Subcutaneous preadipocyte (primary cell): ENCODE results near the gene TIMM29. TPM values are rescaled to one million over a fixed set of nuclear protein-coding genes. Genes with fewer than 3 reads are reported as not detected.

Experiments used
- total RNA-seq: library from RNA; depleted of rRNA; stranded (reverse); fragments of >200 nt; gene quantifications from 2 replicates; pipeline ENCODE4 v1.2.3, GENCODE V29; 2012

The TIMM29 gene
- total RNA-seq, result 21.7 and 28.3 TPM in 2 replicates

GRCh38 chr19:10928563-10929401, at the start of gene TIMM29, which contains the start of gene YIPF2:
Gene TIMM29, plus strand, starts transcription at chr19:10928811. Its CDS starts 12 bp downstream, at chr19:10928823.
Gene YIPF2, minus strand, starts transcription at chr19:10928639. Its CDS starts 229 bp downstream, at chr19:10928410.

GRCh38 chr19:10960314-10961072, 31.9 kb downstream of the TIMM29 start, which contains the start of gene SMARCA4:
Gene SMARCA4, plus strand, starts transcription at chr19:10961030. Its CDS starts 23,122 bp downstream, at chr19:10984152.

Other genes with a start within 250 kb of the TIMM29 start
- 45.0 and 50.0 TPM in 2 replicates for gene QTRT1, start 227.4 kb upstream of the TIMM29 start, total RNA-seq
- gene DNM2, start 210.7 kb upstream of the TIMM29 start, total RNA-seq, result 110 and 121 TPM in 2 replicates
- gene TMED1, start 92.6 kb upstream of the TIMM29 start, total RNA-seq, result 28.5 and 29.0 TPM in 2 replicates
- 0.39 TPM in 1 of 2 replicates, not detected in the other for gene C19orf38, start 80.4 kb upstream of the TIMM29 start, total RNA-seq
- gene CARM1, start 57.3 kb upstream of the TIMM29 start, total RNA-seq, result 45.6 and 65.7 TPM in 2 replicates
- 58.8 and 62.4 TPM in 2 replicates for gene YIPF2, start 172 bp upstream of the TIMM29 start, total RNA-seq
- gene SMARCA4, start 32.2 kb downstream of the TIMM29 start, total RNA-seq, result 76.4 and 102 TPM in 2 replicates
- 262 and 309 TPM in 2 replicates for gene LDLR, start 160.7 kb downstream of the TIMM29 start, total RNA-seq
- 90.8 and 92.5 TPM in 2 replicates for gene SPC24, start 227.0 kb downstream of the TIMM29 start, total RNA-seq